ENCODE results near the gene STPG2.

The STPG2 gene

GRCh38 chr4:97819294-97819693 lies 324.0 kb downstream of the STPG2 start:
- Histone ChIP-seq H3K14ac (ENCODE audit: low read length in 2 of 2) (no peak overlapping the region), H2BK15ac (ENCODE audit: low read depth, poor library complexity, severe bottlenecking) (no peak overlapping the region), H3K23ac (ENCODE audit: low read length in 2 of 2) (no peak overlapping the region)

GRCh38 chr4:97812768-97813167 lies 330.5 kb downstream of the STPG2 start:
- no peak overlapping the region for H2AFZ ChIP-seq (ENCODE audit: low read depth, low read length)
- H2AK5ac ChIP-seq (ENCODE audit: low read length, severe bottlenecking), result no peak overlapping the region
- no peaks in the 10 kb centered on the region for H3K36me3 ChIP-seq (ENCODE audit: control insufficient read depth in 1 of 2, insufficient read depth in 2 of 2, low read depth in 1 of 2, low read length in 2 of 2)
- no peak overlapping the region for H2BK15ac ChIP-seq (ENCODE audit: low read depth, poor library complexity, severe bottlenecking)
- H3K14ac ChIP-seq (ENCODE audit: low read length in 2 of 2), result no peak overlapping the region
- no peak overlapping the region for H3K23ac ChIP-seq (ENCODE audit: low read length in 2 of 2)
- H3K4me2 ChIP-seq (ENCODE audit: low read length, poor library complexity, severe bottlenecking), result no peak overlapping the region
- H3K9me3 ChIP-seq (ENCODE audit: control insufficient read depth, low read length), result peaks cover 2% of the 10 kb centered on the region
- whole genome bisulfite sequencing, result 90% methylated on average over 1 of the region's 1 CpG
- H3K27ac ChIP-seq (ENCODE audit: low read length, poor library complexity, severe bottlenecking), result no peak overlapping the region
- H2BK5ac ChIP-seq (ENCODE audit: low read depth, low read length, poor library complexity, severe bottlenecking), result no peak overlapping the region
- no peak overlapping the region for H4K91ac ChIP-seq (ENCODE audit: low read length)
- H3K4ac ChIP-seq (ENCODE audit: low read depth in 1 of 2, low read length in 2 of 2), result no peak overlapping the region
- no peaks in the 10 kb centered on the region for H3K27me3 ChIP-seq (ENCODE audit: control insufficient read depth in 1 of 2, insufficient read depth in 1 of 2, low read length in 2 of 2)
- no peak overlapping the region for H4K8ac ChIP-seq (ENCODE audit: low read length)
- H3K4me3 ChIP-seq (ENCODE audit: insufficient read depth in 1 of 2, low read depth in 1 of 2, low read length in 2 of 2), result no peak overlapping the region
- no peak overlapping the region for H2BK12ac ChIP-seq (ENCODE audit: low read length in 2 of 2)
- H3K18ac ChIP-seq (ENCODE audit: low read depth in 1 of 2, low read length in 2 of 2), result no peak overlapping the region
- H3K9ac ChIP-seq (ENCODE audit: low read length), result no peak overlapping the region
- H2BK120ac ChIP-seq (ENCODE audit: low read depth, low read length), result no peak overlapping the region
- no peaks in the 10 kb centered on the region for H3K4me1 ChIP-seq (ENCODE audit: control insufficient read depth, insufficient read depth, low read depth, low read length)
- no peak for DNase-seq
- no peaks in the 10 kb centered on the region for H3K79me1 ChIP-seq (replicated peaks; ENCODE audit: low read length, poor library complexity, severe bottlenecking)

More at GRCh38 chr4:97819294-97819693, 324.0 kb downstream of the STPG2 start:
- no peak overlapping the region for H2BK120ac ChIP-seq (ENCODE audit: low read depth, low read length)
- H4K91ac ChIP-seq (ENCODE audit: low read length), result no peak overlapping the region
- no peak overlapping the region for H3K4ac ChIP-seq (ENCODE audit: low read depth in 1 of 2, low read length in 2 of 2)
- no peak overlapping the region for H3K27ac ChIP-seq (ENCODE audit: low read length, poor library complexity, severe bottlenecking)
- no peak overlapping the region for H4K8ac ChIP-seq (ENCODE audit: low read length)
- H2AFZ ChIP-seq (ENCODE audit: low read depth, low read length), result no peak overlapping the region
- no peaks in the 10 kb centered on the region for H3K79me1 ChIP-seq (replicated peaks; ENCODE audit: low read length, poor library complexity, severe bottlenecking)
- H3K9ac ChIP-seq (ENCODE audit: low read length), result no peak overlapping the region
- H3K4me3 ChIP-seq (ENCODE audit: insufficient read depth in 1 of 2, low read depth in 1 of 2, low read length in 2 of 2), result no peak overlapping the region
- no peak for DNase-seq
- no peak overlapping the region for H3K18ac ChIP-seq (ENCODE audit: low read depth in 1 of 2, low read length in 2 of 2)
- H2BK5ac ChIP-seq (ENCODE audit: low read depth, low read length, poor library complexity, severe bottlenecking), result no peak overlapping the region
- no peaks in the 10 kb centered on the region for H3K36me3 ChIP-seq (ENCODE audit: control insufficient read depth in 1 of 2, insufficient read depth in 2 of 2, low read depth in 1 of 2, low read length in 2 of 2)
- no CpG with 5 or more reads among the region's 1 CpG for WGBS
- H3K27me3 ChIP-seq (ENCODE audit: control insufficient read depth in 1 of 2, insufficient read depth in 1 of 2, low read length in 2 of 2), result no peaks in the 10 kb centered on the region
- peaks cover 2% of the 10 kb centered on the region for H3K9me3 ChIP-seq (ENCODE audit: control insufficient read depth, low read length)
- no peak overlapping the region for H2BK12ac ChIP-seq (ENCODE audit: low read length in 2 of 2)
- H3K4me1 ChIP-seq (ENCODE audit: control insufficient read depth, insufficient read depth, low read depth, low read length), result no peaks in the 10 kb centered on the region
- H2AK5ac ChIP-seq (ENCODE audit: low read length, severe bottlenecking), result no peak overlapping the region
- no peak overlapping the region for H3K4me2 ChIP-seq (ENCODE audit: low read length, poor library complexity, severe bottlenecking)

DNA sequence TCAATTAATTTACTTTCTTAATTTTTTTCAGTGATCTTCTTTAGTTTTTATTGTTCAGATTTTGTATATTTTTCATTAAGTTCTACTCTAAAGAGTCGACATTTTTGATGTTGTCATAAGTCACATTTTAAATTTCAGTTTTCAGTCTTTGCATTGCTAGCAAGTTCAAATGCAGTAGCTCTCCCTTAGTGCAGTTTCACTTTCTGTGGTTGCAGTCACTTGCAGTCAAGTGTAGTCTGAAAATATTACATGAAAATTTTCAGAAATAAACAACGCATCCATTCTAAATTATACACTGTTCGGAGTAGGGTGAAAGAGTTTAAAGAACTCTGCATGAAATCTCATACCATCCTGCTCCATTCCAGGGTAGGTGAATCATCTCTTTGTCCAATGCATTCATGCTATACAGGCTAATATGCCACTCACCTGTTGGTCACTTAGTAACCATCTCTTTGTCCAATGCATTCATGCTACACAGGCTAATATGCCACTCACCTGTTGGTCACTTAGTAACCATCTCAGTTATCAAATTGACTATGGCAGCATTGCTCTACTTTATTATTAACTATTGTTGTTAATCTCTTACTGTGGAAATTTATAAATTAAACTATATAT lies 356.9 kb downstream of the STPG2 start:
- Histone ChIP-seq H3K9ac (ENCODE audit: low read length) (no peak overlapping the region), H3K9me3 (ENCODE audit: control insufficient read depth, low read length) (peaks cover 7% of the 10 kb centered on the region), H2BK5ac (ENCODE audit: low read depth, low read length, poor library complexity, severe bottlenecking) (no peak overlapping the region), H3K36me3 (ENCODE audit: control insufficient read depth in 1 of 2, insufficient read depth in 2 of 2, low read depth in 1 of 2, low read length in 2 of 2) (no peaks in the 10 kb centered on the region), H3K14ac (ENCODE audit: low read length in 2 of 2) (no peak overlapping the region), H3K4me3 (ENCODE audit: insufficient read depth in 1 of 2, low read depth in 1 of 2, low read length in 2 of 2) (no peak overlapping the region), H3K4me2 (ENCODE audit: low read length, poor library complexity, severe bottlenecking) (no peak overlapping the region), H3K4me1 (ENCODE audit: control insufficient read depth, insufficient read depth, low read depth, low read length) (no peaks in the 10 kb centered on the region), H2BK120ac (ENCODE audit: low read depth, low read length) (no peak overlapping the region), H3K79me1 (replicated peaks; ENCODE audit: low read length, poor library complexity, severe bottlenecking) (no peaks in the 10 kb centered on the region), H2BK12ac (ENCODE audit: low read length in 2 of 2) (no peak overlapping the region), H3K27ac (ENCODE audit: low read length, poor library complexity, severe bottlenecking) (no peak overlapping the region), H2BK15ac (ENCODE audit: low read depth, poor library complexity, severe bottlenecking) (no peak overlapping the region), H3K4ac (ENCODE audit: low read depth in 1 of 2, low read length in 2 of 2) (no peak overlapping the region), H2AFZ (ENCODE audit: low read depth, low read length) (no peak overlapping the region), H4K91ac (ENCODE audit: low read length) (no peak overlapping the region), H3K18ac (ENCODE audit: low read depth in 1 of 2, low read length in 2 of 2) (no peak overlapping the region), H2AK5ac (ENCODE audit: low read length, severe bottlenecking) (no peak overlapping the region), H3K23ac (ENCODE audit: low read length in 2 of 2) (no peak overlapping the region), H4K8ac (ENCODE audit: low read length) (no peak overlapping the region), H3K27me3 (ENCODE audit: control insufficient read depth in 1 of 2, insufficient read depth in 1 of 2, low read length in 2 of 2) (no peaks in the 10 kb centered on the region)
- DNase-seq, result no peak
- WGBS, result 91% methylated on average over 2 of the region's 3 CpGs

- Histone ChIP-seq H3K14ac (ENCODE audit: low read length in 2 of 2) (no peak overlapping the region), H2AFZ (ENCODE audit: low read depth, low read length) (no peak overlapping the region), H3K23ac (ENCODE audit: low read length in 2 of 2) (no peak overlapping the region), H3K4me2 (ENCODE audit: low read length, poor library complexity, severe bottlenecking) (no peak overlapping the region), H2BK15ac (ENCODE audit: low read depth, poor library complexity, severe bottlenecking) (no peak overlapping the region), H3K4me3 (ENCODE audit: insufficient read depth in 1 of 2, low read depth in 1 of 2, low read length in 2 of 2) (no peak overlapping the region), H2AK5ac (ENCODE audit: low read length, severe bottlenecking) (no peak overlapping the region), H3K79me1 (replicated peaks; ENCODE audit: low read length, poor library complexity, severe bottlenecking) (no peaks in the 10 kb centered on the region), H2BK120ac (ENCODE audit: low read depth, low read length) (no peak overlapping the region), H3K9me3 (ENCODE audit: control insufficient read depth, low read length) (no peaks in the 10 kb centered on the region), H2BK12ac (ENCODE audit: low read length in 2 of 2) (no peak overlapping the region), H4K91ac (ENCODE audit: low read length) (no peak overlapping the region), H3K27ac (ENCODE audit: low read length, poor library complexity, severe bottlenecking) (no peak overlapping the region), H4K8ac (ENCODE audit: low read length) (no peak overlapping the region), H3K27me3 (ENCODE audit: control insufficient read depth in 1 of 2, insufficient read depth in 1 of 2, low read length in 2 of 2) (no peaks in the 10 kb centered on the region), H3K18ac (ENCODE audit: low read depth in 1 of 2, low read length in 2 of 2) (no peak overlapping the region), H2BK5ac (ENCODE audit: low read depth, low read length, poor library complexity, severe bottlenecking) (no peak overlapping the region), H3K4ac (ENCODE audit: low read depth in 1 of 2, low read length in 2 of 2) (no peak overlapping the region), H3K4me1 (ENCODE audit: control insufficient read depth, insufficient read depth, low read depth, low read length) (no peaks in the 10 kb centered on the region), H3K36me3 (ENCODE audit: control insufficient read depth in 1 of 2, insufficient read depth in 2 of 2, low read depth in 1 of 2, low read length in 2 of 2) (no peaks in the 10 kb centered on the region), H3K9ac (ENCODE audit: low read length) (no peak overlapping the region)
- WGBS, result 82% methylated on average over 10 of the region's 10 CpGs
- DNase-seq, result no peak
These were observed 365.1 kb downstream of the STPG2 start for GRCh38 chr4:97778174-97778573.
